NOMO-1 treated with DMSO at 0.1 percent for 48 hours (cell line): Measurements from ENCODE around the gene COL10A1.

Experiments
- DNase-seq: peaks from one replicate; lab custom pipeline; 2025; ENCODE audit not compliant: unreplicated experiment; lab: John Stamatoyannopoulos, UW

Gene COL10A1

GRCh38 chr6:116126032-116126431 lies at the start of gene COL10A1:
Gene COL10A1 (minus strand): TSS chr6:116126132. CDS start chr6:116125492, 640 bp downstream.
- DNase-seq, result no peak

GRCh38 chr6:116175344-116175743 lies 49.4 kb upstream of the COL10A1 start:
- no peak for DNase-seq

- DNase-seq, result no peak
Measured at GRCh38 chr6:116173928-116174327, 48.0 kb upstream of the COL10A1 start.

DNA sequence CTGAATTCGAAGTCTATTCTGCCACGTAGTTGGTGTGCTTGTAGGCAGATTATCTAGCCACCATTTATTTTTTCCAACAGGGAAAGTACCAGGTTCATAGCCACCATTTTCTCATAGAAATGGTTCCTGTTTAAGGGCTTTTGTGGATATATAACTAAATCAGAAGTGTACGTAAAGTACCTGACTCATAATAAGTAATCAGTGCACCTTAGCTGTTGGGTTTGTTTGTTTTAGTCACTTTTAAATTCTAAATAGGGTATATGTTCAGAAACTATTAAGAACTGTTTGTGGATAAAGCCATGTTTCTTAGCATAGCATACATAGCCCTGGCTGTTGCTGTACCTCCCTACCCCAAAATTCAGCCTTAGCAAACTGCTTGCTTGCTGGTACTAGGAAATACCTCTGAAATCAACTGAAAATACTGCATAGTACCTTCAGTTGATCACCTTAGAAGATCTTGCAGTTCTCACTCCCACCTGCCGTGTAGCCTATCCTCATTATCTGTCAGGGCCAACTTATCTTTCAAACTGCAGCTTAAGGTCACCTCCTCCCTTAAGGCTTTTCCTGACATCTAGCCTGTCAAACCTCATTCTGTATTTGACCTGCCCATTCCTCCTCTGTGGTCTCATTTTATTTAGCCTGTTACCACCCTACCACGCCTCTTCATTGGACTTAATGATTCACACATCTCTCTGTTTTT lies 44.6 kb upstream of the COL10A1 start:
- no peak for DNase-seq

GRCh38 chr6:116169880-116170279 lies 43.9 kb upstream of the COL10A1 start:
- no peak for DNase-seq

GRCh38 chr6:116168148-116168547 lies 42.2 kb upstream of the COL10A1 start:
- DNase-seq, result no peak

DNA sequence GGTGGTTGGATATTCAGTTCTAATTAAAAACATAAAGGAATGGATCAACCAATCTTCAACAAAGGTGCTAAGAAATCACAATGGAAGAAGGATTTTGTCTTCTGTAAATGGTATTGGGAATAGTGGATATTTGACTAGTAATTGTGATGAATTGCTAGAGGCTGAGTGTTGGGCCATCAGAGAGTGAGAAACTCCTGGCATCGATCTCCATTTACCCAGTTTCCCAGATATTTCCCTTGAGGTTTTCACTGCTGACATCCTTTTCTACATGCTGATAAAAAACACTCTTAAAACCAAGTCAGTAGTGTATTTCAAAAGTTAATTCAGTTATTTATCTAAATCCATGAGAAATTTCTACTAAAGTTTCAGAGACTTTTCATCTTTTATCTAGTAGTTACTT lies 40.4 kb upstream of the COL10A1 start:
- DNase-seq, result no peak

- DNase-seq, result no peak
Measured at GRCh38 chr6:116165596-116165995, 39.7 kb upstream of the COL10A1 start.

- no peak for DNase-seq
Measured at GRCh38 chr6:116159782-116160524, 34.0 kb upstream of the COL10A1 start.

DNA sequence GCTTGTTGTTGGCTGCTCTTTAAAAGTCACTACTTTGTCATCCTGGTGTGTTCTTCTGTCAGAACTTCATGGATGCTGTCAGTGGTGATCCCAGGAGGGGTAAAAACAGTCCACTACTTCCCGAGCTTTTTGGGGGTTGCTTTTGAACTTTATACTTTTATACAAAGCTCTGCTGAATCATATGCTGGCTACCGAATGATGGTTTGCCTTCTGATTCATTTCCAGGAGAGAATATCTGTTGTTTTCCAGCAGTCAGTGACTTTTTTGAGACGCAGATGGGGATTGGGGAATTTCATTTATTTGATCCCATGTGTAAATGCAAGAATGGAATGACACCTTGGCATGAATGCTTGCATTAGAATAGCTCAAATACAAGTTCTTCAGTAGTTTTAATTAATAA lies 32.7 kb upstream of the COL10A1 start:
- no peak for DNase-seq

DNA sequence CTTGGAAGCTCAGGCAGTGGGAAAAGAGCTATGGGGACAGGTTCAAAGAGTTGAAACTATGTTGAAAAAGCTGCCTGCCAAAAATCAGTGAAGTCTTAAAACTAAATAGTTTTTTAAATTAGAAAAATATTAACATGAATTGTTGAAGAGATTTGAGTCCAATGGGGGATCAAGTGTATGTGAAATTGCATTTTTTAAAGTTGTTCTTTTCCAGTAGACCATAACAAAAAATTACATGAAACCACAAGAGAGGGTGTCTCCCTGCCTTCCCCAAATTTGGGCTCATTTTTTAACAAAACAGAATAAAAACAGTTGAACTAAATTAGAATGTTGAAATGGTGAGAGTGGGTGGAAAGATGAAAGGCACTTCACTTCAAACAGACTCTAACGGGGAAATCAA lies 31.5 kb upstream of the COL10A1 start:
- no peak for DNase-seq

DNA sequence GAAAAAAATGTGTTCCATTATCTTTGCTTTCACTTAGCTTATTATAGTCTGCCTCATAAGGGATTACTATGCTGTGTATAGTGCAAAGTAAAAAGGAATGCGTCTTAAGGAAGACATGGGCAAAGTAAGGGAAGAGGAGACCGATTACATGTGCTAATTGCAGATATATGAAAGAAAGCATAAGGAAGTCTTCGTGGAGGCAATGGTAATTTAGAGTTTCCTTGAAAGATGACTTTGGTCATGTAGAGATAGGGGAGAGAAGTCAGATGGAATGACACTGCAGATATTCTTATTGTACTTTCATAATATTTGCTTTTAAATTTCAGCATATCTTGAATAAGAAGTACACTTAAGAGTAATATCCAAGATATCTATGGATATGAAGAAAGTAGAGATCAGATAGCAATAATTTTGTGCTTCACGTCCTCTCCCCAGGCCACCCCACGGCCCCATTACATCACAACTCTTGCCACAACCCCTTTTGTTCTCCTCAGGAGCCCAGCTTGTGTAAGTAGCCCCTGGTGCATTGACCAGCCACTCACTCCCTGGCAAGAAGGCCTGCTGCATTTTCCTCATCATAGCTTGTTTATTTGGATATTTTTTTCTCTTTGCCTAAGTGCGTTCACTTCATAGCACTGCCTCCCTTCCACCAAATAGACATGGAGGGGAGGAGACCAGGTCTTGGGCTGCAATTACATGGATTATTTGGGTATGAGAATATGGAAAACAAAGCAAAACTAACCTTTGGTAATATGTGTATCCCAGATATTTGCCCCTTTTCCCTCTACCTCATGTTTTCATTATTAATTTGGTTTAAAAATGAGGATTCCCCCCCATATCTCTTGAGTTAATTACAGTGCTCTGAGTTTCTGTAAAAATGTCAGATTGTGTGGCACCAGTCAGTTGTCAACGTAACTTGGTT lies 30.7 kb upstream of the COL10A1 start:
- DNase-seq, result no peak

- DNase-seq, result no peak
Measured at GRCh38 chr6:116154887-116155286, 29.0 kb upstream of the COL10A1 start.

DNA sequence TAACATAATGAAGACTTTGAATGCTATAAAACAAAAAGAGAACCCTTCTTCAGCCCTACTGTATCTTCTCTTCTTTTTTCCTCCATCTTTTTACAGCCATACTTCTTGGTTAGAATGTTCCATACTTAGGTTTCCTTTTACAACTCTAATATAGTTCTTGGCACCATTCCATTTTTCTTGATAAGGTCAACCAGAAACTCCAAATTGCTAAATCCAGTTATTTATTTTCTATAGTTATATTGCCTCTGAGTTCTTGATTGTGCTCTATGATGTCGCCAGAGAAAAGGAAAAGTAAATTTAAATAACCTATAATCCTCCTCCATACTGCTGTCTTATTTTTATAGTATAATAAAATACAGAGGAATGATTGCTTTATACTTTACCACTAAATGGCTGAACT lies 26.7 kb upstream of the COL10A1 start:
- no peak for DNase-seq

DNA sequence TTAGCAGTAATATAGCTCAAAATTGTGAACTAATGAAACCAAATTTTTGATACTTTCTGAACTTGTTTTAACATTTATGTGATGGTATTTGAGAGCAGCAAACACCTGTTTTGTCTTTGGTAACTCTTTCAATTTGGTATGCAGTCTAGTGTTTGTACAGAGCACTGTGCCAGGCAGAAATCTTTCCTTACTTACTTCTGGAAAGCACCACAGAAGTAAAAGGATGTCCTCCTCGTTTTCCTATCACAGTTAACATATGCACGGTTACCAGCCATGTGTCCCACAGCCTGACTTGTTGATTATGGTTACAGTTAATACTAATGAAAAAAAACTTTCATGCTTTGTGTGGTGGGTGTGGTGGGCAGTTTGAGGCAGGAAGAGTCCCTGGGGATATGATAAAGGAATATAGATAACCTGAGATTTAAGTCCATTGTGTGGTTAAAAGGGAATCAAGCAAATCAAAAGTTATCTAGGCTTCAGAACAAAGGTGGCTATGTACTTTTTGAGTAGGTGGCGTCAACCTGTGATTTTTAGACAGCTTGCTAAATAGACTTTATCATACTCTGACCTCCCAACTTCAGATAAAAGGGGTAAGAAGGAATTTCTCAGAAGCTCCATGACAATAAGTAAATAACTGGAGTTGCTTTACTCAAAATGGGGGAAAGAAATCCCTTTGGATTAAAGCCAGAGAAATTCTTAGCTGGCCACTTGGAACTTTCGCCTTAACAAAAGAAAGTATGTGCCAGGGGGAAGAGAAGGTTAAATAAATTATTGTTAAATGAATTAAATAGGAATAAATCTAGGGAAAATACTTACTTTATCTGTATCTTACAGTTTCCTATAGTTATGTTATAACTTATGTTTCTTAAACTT lies 20.1 kb upstream of the COL10A1 start:
- DNase-seq, result no peak

DNA sequence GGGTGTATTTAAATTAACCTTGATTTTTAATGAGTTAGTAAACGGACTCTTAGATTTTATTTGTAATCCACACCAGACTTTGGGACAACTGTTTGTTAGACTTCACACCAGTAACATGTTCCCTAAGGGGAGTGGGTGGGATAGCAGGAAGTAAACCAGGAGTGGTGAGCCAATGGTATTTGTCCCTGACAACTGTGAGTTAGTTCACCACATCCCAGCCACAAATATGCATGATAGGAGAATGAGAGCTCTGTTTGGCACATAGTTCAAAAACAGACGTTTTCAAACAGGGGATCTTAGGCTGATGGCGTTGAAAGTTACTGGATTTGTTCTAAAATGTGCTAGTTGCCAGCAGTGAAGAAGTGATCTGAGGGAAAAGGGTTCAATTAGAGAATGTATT lies 18.7 kb upstream of the COL10A1 start:
- DNase-seq, result no peak

DNA sequence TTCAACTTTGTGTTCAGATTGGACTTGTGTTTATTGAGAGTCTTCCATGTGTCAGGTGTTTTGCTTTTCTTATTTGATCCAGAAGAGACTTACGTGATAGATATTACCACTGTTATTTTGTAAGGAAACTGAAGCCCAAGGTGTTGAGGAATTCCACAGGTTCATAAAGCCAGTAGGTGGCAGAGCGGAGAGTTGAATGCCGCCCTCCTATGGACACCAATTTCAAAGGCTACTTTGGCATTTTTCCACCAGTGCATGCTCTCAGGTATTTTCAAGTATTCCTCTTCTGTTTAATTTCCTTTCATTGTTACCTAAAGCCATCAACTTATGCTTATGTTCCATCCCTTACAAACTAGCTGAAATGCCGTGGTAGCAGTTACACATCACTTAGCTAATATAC lies 14.0 kb upstream of the COL10A1 start:
- no peak for DNase-seq

DNA sequence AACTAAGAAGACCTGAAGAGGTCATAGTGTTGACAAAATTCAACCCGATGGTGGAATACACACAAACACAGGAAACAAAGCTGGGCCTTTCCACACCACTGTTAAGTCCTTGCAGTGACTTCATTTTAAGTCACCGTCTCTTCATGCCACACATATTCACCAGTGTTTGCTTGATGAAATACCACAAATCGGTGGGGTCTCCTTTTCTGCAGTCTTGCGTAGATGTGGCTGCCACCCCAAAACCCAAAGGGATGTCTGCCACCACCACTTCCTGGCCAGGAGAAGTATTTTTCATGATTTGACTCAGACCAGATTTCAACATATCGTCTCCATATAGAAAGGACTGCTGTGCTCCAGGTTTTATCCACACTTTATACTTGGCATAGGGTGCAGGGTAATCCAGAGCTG lies 11.0 kb upstream of the COL10A1 start:
- DNase-seq, result no peak

DNA sequence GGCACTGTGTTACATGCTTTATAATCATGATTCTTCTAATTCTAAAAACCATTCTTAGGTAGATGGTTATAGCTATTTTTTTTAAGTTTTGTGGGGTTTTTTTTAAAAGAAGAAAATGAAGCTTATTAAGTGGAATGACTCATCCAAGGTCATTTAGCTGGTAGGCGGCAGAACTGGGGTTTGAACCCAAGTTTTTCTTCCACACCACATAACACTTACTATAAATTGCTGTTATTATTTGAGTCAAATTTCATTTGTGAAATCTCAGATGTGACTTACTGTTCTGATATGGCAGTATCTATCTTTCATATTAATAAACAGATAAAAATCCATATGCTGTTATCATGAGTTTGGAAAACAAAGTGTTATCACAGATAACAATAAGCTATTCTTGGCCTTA lies 10.4 kb upstream of the COL10A1 start:
- no peak for DNase-seq

DNA sequence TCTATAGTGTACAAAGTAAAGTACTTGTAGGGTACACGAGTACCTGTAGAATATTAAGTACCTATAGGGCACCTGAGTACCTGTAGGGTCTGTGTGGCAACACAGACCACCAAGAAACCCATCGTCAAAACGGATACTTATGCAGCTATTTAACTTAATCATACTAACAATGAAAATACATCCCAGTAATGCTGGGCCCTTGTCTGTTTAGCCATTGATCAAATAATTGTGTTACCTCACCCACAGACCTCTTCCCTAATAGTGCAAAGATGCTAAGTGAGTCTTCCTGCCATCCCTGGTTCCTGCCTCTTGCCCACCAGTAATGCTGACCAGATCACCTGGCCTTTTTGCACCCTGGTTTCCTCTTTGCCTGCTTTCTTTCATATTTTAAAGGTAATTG lies 7.5 kb upstream of the COL10A1 start:
- DNase-seq, result no peak
